CD4-positive, alpha-beta memory T cell (primary cell): Measurements from ENCODE around the gene TGOLN2. TPM values are rescaled to one million over a fixed set of nuclear protein-coding genes. Genes with fewer than 3 reads are reported as not detected.
"Not testable (repeated sequence)": the region's sequence is repeated elsewhere in the genome, so short reads cannot be mapped to it uniquely, and the experiment has no call there.

Source experiments
- CTCF ChIA-PET: fragments of 350-600 bp; sonication (Branson Sonifier 250); formaldehyde crosslinking; loops from one replicate; lab custom pipeline; 2021; ENCODE audit warnings: inconsistent platforms; ENCODE audit not compliant: partially characterized antibody; lab: Charles Lee
- POLR2A ChIA-PET: fragments of 350-600 bp; sonication (Branson Sonifier 250); formaldehyde crosslinking; loops from one replicate; lab custom pipeline; 2021; ENCODE audit not compliant: partially characterized antibody; lab: Charles Lee
- DNase-seq, 5 donors: peaks; one replicate each; pipeline versions ENCODE4 v3.0.0 to v3.0.0-alpha.2; 2020 to 2022; ENCODE audit warnings: mixed read lengths in 1 of 5
- H3K27ac ChIP-seq: one replicate; pipeline ENCODE4 v1.7.0; 2013; ENCODE audit warnings: low read depth, low read length
- H3K27me3 ChIP-seq: 2 replicates; pipeline ENCODE4 v1.7.0; 2013; ENCODE audit warnings: mild to moderate bottlenecking, low read length, moderate library complexity; ENCODE audit not compliant: insufficient read depth
- H3K36me3 ChIP-seq: 2 replicates; pipeline ENCODE4 v1.7.0; 2013; ENCODE audit warnings: mild to moderate bottlenecking, low read length, moderate library complexity; ENCODE audit not compliant: insufficient read depth
- H3K4me1 ChIP-seq: 2 replicates; pipeline ENCODE4 v1.7.0; 2013; ENCODE audit warnings: mild to moderate bottlenecking, low read length, moderate library complexity; ENCODE audit not compliant: insufficient read depth
- H3K4me3 ChIP-seq, 2 donors: one replicate each; pipeline ENCODE4 v1.7.0; 2013; ENCODE audit warnings: low read length in 2 of 2, mild to moderate bottlenecking in 1 of 2
- H3K9me3 ChIP-seq, 2 donors: one replicate each; pipeline ENCODE4 v1.7.0; 2013; ENCODE audit warnings: low read length in 2 of 2, control low read depth in 1 of 2; ENCODE audit not compliant: control insufficient read depth in 1 of 2
- H3K27ac Mint-ChIP-seq, 7 donors: one replicate each; pipeline ENCODE4 v1.8.0; 2020 to 2021; ENCODE audit warnings: mixed read lengths in 7 of 7, mild to moderate bottlenecking in 6 of 7, inconsistent platforms in 3 of 7, moderate library complexity in 3 of 7
- H3K27me3 Mint-ChIP-seq, 2 donors: one replicate each; pipeline ENCODE4 v1.8.0; 2020 to 2021; ENCODE audit warnings: mixed read lengths in 2 of 2
- H3K36me3 Mint-ChIP-seq, 2 donors: one replicate each; pipeline ENCODE4 v1.8.0; 2020 to 2021; ENCODE audit warnings: mixed read lengths in 2 of 2, inconsistent platforms in 1 of 2, mild to moderate bottlenecking in 1 of 2
- H3K4me1 Mint-ChIP-seq, 4 donors: one replicate each; pipeline ENCODE4 v1.8.0; 2020 to 2021; ENCODE audit warnings: mixed read lengths in 4 of 4, mild to moderate bottlenecking in 1 of 4
- H3K4me3 Mint-ChIP-seq, 8 donors: one replicate each; pipeline ENCODE4 v1.8.0; 2020 to 2021; ENCODE audit warnings: mixed read lengths in 8 of 8, mild to moderate bottlenecking in 7 of 8, moderate library complexity in 6 of 8, inconsistent platforms in 3 of 8
- H3K9me3 Mint-ChIP-seq, 8 donors: one replicate each; pipeline ENCODE4 v1.8.0; 2020 to 2021; ENCODE audit warnings: mixed read lengths in 8 of 8, mild to moderate bottlenecking in 5 of 8, inconsistent platforms in 3 of 8, moderate library complexity in 1 of 8
- intact Hi-C: fragments of 100-400 bp; cut with micrococcal nuclease; formaldehyde crosslinking; loops from one replicate; pipeline ENCODE4 v1.15.1; 2023
- polyA plus RNA-seq, 2 donors: library from polyadenylated mRNA; unstranded; fragments of 300-500 nt; fragmentation: Illumina TruSeq; gene quantifications; one replicate each; pipeline ENCODE4 v1.2.3, GENCODE V29; 2021
- total RNA-seq, 2 experiments: library from RNA; stranded (reverse); gene quantifications; one replicate each; pipeline ENCODE4 v1.2.3, GENCODE V29; 2021

TGOLN2 gene
- total and polyA plus RNA-seq, 4 experiments from 2014 or later = 29.8 to 195 (median 121) TPM

DNA sequence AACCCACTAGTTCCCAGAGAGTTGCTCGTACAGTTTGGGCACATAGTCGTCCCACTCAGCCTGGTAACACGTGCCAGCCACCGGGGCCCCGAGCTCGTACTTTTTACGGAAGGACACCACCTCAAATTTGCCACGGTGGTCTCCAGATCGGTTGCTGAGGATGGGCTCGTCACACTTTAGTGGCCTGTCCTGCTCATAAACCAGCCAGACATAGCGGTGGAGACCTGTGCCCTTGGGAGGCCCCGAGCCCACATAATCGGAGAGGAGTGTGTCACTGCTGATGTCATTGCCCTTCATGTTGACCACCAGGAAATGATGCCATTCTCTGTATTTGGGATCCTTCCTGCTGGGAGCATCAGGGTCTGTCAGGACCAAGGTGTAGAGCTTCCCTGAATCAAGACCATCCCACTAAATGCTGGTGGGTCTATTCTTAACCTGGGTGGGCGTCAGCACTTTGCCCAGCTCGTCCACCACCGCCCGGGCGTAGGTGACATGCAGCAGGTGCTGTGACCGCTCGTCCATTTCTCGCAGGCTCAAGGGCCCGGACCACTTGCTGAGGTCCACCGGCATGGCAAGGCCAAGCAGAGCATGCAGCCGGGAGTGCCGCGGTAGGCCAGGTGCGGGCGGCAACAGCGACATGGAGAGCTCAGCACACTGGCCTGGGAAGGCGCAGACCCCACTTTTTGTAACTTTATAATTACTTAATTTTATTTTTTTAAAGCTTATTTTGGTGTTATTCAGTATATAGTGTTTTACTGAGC is 13.7 kb upstream of the TGOLN2 start:
- peaks cover 31 to 33% of the 10 kb centered on the region in 2 donors for H3K36me3 Mint-ChIP-seq
- H3K4me3 ChIP-seq = no peak overlapping the region
- H3K4me3 Mint-ChIP-seq = no peak overlapping the region
- peaks cover 7% of the 10 kb centered on the region for H3K36me3 ChIP-seq
- ChIA-PET CTCF (interaction anchor here (0.8 kb wide), 1 partner anchor 10 kb away, joined by 3 read pairs; no protein-coding TSS in a partner anchor), POLR2A (interaction anchor here (0.6 to 1.6 kb wide), 3 partner anchors 13 to 765 kb away, joined by 3 to 5 read pairs (median 3); partner anchors contain the start of genes ELMOD3, PTCD3 and RETSAT)
- DNase-seq = no peak
- H3K9me3 ChIP-seq = no peaks in the 10 kb centered on the region
- no peaks in the 10 kb centered on the region for H3K9me3 Mint-ChIP-seq
- H3K4me1 ChIP-seq = no peaks in the 10 kb centered on the region
- H3K27me3 Mint-ChIP-seq = no peaks in the 10 kb centered on the region
- intact Hi-C loops = no loop called here
- no peaks in the 10 kb centered on the region for H3K27me3 ChIP-seq
- peaks cover 0 to 1% (median 0%) of the 10 kb centered on the region in 4 donors for H3K4me1 Mint-ChIP-seq
- H3K27ac Mint-ChIP-seq = no peak overlapping the region
- H3K27ac ChIP-seq = no peak overlapping the region

DNA sequence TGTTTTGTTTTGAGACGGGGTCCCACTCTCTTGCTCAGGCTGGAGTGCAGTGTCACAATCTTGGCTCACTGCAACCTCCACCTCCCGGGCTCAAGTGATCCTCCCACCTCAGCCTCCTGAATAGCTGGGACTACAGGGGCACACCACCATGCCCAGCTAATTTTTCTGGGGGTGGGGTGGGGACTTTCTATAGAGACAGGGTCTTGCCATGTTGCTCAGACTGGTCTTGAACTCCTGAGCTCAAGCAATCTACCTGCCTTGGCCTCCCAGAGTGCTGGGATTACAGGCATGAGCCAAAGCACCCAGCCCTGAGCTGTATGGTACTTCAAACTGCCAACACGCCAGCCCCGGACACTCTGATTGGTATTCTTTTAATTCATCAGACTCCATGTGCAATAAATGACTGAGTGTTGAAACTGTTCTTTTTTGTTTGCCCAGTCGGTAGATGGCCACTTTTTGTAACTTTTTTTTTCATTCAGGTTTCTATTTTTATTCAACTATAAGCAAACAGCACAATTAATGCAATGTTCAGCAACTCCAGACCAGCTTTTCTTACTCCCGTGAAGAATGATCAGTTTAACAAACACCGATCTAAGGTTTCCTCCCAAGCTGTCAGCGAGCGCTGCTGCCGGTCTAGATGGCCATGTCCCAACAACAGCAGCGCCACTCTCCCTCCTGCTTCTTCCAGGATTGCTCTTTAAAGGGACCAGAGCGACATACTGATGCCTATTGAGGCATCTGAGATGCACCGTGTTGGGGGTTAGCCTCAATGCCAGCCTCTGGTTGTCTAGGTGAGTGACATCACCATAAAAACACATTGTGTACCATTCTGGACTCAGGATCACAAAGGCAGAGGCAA is 12.5 kb upstream of the TGOLN2 start:
- peaks cover 0 to 1% (median 0%) of the 10 kb centered on the region in 4 donors for H3K4me1 Mint-ChIP-seq
- ChIA-PET POLR2A (interaction anchor here (1.4 to 1.7 kb wide), 2 partner anchors 13 to 14 kb away, joined by 4 to 12 read pairs; partner anchors contain the start of genes ELMOD3, RETSAT and TGOLN2), CTCF (no interaction called here)
- no peak for DNase-seq
- no peak overlapping the region for H3K27ac ChIP-seq
- H3K4me3 Mint-ChIP-seq = no peak overlapping the region
- intact Hi-C loops = no loop called here
- no peaks in the 10 kb centered on the region for H3K27me3 ChIP-seq
- H3K27me3 Mint-ChIP-seq = no peaks in the 10 kb centered on the region
- H3K9me3 ChIP-seq = no peaks in the 10 kb centered on the region
- no peaks in the 10 kb centered on the region for H3K4me1 ChIP-seq
- peaks cover 24 to 25% of the 10 kb centered on the region in 2 donors for H3K36me3 Mint-ChIP-seq
- H3K36me3 ChIP-seq = no peaks in the 10 kb centered on the region
- H3K9me3 Mint-ChIP-seq = no peaks in the 10 kb centered on the region
- H3K27ac Mint-ChIP-seq = no peak overlapping the region
- H3K4me3 ChIP-seq = no peak overlapping the region

DNA sequence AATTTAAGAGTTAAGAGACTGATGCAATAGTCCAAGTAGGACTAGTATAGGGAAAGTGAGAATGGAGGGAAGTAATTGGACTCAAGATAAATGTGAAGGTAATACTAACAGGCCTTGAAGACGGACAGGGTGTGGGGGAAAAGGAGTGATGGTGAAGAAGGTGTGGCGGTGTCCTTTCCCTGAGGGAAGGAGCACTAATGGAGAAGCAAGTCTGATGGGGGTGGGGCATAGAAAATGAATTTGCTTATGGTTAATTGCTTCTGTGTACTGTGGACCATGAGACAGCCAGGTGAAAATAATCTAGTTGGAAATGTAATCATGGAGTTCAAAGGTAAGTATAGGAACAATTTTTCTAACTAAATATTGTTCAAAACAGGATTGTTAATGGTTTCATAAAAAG is 7.1 kb upstream of the TGOLN2 start:
- DNase-seq = no peak
- Mint-ChIP-seq H3K27me3 (no peaks in the 10 kb centered on the region), H3K36me3 (no peaks in the 10 kb centered on the region), H3K4me1 (no peaks in the 10 kb centered on the region), H3K27ac (no peak overlapping the region), H3K9me3 (no peaks in the 10 kb centered on the region), H3K4me3 (no peak overlapping the region)
- no peaks in the 10 kb centered on the region for H3K36me3 ChIP-seq
- POLR2A ChIA-PET = interaction anchor here (1.5 kb wide), 1 partner anchor 8 kb away, joined by 3 read pairs; no protein-coding TSS in a partner anchor
- intact Hi-C loops = no loop called here
- no peaks in the 10 kb centered on the region for H3K27me3 ChIP-seq
- H3K9me3 ChIP-seq = no peaks in the 10 kb centered on the region
- H3K4me1 ChIP-seq = no peaks in the 10 kb centered on the region
- no peak overlapping the region for H3K27ac ChIP-seq
- H3K4me3 ChIP-seq = no peak overlapping the region
- CTCF ChIA-PET = no interaction called here

DNA sequence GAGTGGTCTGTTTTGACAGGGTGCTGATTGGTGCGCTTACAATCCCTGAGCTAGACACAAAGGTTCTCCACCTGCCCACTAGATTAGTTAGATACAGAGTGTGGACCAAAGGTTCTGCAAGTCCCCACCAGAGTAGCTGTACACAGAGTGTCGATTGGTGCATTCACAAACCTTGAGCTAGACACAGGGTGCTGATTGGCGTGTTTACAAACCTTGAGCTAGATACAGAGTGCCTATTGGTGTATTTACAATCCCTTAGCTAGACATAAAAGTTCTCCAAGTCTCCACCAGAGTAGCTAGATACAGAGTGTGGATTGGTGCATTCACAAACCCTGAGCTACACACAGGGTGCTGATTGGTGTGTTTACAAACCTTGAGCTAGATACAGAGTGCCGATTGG is 6.1 kb upstream of the TGOLN2 start:
- intact Hi-C loops, H3K27ac Mint-ChIP-seq, H3K9me3 Mint-ChIP-seq, H3K27me3 Mint-ChIP-seq, H3K4me1 Mint-ChIP-seq, H3K4me3 ChIP-seq, DNase-seq, H3K9me3 ChIP-seq, H3K27ac ChIP-seq, H3K4me3 Mint-ChIP-seq, CTCF ChIA-PET, H3K27me3 ChIP-seq, H3K36me3 Mint-ChIP-seq, H3K4me1 ChIP-seq, H3K36me3 ChIP-seq: not testable (repeated sequence)
- POLR2A ChIA-PET = interaction anchor here (0.9 kb wide), 1 partner anchor 21 kb away, joined by 3 read pairs; the partner anchor contains the start of genes ELMOD3 and RETSAT

DNA sequence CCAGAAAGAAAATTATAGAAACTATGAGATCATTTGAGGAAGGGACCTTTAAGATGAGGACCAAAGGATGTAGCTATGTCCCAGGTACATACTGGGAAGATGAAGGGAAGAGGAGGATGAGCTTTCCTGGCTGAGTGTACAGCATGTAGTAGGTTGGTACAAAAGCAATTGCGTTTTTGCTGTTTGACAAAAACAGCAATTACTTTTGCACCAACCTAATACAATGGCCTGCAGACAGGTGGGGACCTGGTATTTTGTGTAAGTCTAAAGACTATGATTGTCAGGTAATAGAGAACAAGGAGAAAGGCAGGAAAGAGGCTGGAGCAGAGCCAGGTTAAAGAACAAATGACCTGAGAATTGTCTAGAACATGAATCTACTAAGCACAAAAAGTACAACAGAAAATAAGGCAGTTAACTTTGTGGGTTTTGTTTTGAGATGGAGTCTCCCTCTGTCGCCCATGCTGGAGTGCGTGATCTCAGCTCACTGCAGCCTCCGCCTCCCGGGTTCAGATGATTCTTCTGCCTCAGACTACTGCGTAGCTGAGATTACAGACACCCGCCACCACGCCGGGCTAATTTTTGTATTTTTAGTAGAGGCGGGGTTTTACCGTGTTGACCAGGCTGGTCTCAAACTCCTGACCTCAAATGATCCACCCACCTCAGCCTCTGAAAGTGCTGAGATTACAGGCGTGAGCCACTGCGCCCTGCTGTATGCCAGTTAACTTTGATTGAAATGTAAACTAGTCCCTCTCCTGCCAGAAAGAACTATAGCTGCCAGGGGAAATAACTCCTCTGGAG is 3.2 kb upstream of the TGOLN2 start:
- Histone ChIP-seq H3K27ac (no peak overlapping the region), H3K4me1 (peaks cover 14% of the 10 kb centered on the region), H3K36me3 (no peaks in the 10 kb centered on the region), H3K4me3 (no peak overlapping the region), H3K27me3 (no peaks in the 10 kb centered on the region), H3K9me3 (no peaks in the 10 kb centered on the region)
- ChIA-PET CTCF (no interaction called here), POLR2A (interaction anchor here (10.1 kb wide), 1 partner anchor 22 kb away, joined by 240 read pairs; the partner anchor contains the start of genes ELMOD3 and RETSAT)
- Mint-ChIP-seq H3K4me1 (peaks cover 6 to 36% (median 9%) of the 10 kb centered on the region in 4 donors), H3K36me3 (peaks cover 14 to 26% of the 10 kb centered on the region in 2 donors), H3K27me3 (no peaks in the 10 kb centered on the region), H3K4me3 (peak overlapping the region in 1 of 8 donors; percentile 9), H3K27ac (peak overlapping the region in 2 of 7 donors; percentile 29 to 49), H3K9me3 (no peaks in the 10 kb centered on the region)
- peak in 1 of 5 donors; percentile 24 for DNase-seq
- intact Hi-C loops = no loop called here

DNA sequence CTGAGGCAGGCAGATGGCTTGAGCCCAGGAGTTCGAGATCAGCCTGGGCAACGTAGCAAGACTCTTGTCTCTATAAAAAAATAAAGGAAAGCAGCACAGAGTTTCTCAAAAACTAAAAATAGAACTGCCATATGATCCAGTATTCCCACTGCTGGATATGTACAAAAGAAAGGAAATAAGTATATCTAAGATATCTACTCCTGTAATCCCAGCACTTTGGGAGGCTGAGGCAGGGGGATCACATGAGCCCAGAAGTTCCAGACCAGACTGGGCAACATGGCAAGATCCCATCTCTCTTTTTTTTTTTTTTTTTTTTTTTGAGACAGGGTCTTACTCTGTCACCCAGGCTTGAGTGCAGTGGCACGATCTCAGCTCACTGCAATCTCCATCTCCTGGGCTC is 1.9 kb upstream of the TGOLN2 start:
- H3K27ac Mint-ChIP-seq = peak overlapping the region in 3 of 7 donors; percentile 38 to 99 (median 43)
- H3K9me3 ChIP-seq, DNase-seq, H3K27me3 ChIP-seq, H3K27ac ChIP-seq, H3K4me3 ChIP-seq, H3K36me3 ChIP-seq, H3K9me3 Mint-ChIP-seq, H3K27me3 Mint-ChIP-seq: not testable (repeated sequence)
- peaks cover 27% of the 10 kb centered on the region for H3K4me1 ChIP-seq
- H3K4me1 Mint-ChIP-seq = peaks cover 13 to 48% (median 20%) of the 10 kb centered on the region in 4 donors
- ChIA-PET CTCF (interaction anchor here (0.6 kb wide), 1 partner anchor 117 kb away, joined by 3 read pairs; no protein-coding TSS in a partner anchor), POLR2A (interaction anchor here (3.0 to 10.1 kb wide), 2 partner anchors 24 to 265 kb away, joined by 24 to 240 read pairs; partner anchors contain the start of genes ELMOD3, RETSAT and RNF181)
- peaks cover 27 to 39% of the 10 kb centered on the region in 2 donors for H3K36me3 Mint-ChIP-seq
- peak overlapping the region in 5 of 8 donors; percentile 4 to 57 (median 31) for H3K4me3 Mint-ChIP-seq
- intact Hi-C loops = loop anchor here (2.0 to 10.0 kb wide), 2 partner anchors 285 to 1111 kb away; partner anchors contain the start of genes C2orf68, KDM3A and USP39
